H7 (cell line): ENCODE measurements around the gene CKMT1B. TPM values are rescaled to one million over a fixed set of nuclear protein-coding genes. Genes with fewer than 3 reads are reported as not detected.
"Not testable (repeated sequence)": the region's sequence is repeated elsewhere in the genome, so short reads cannot be mapped to it uniquely, and the experiment has no call there.

Source experiments
- DNase-seq: peaks from one replicate; pipeline ENCODE4 v3.0.0; 2012
- H3K27me3 ChIP-seq: 2 replicates; pipeline ENCODE4 v1.6.0; 2011; ENCODE audit warnings: mild to moderate bottlenecking, low read length; ENCODE audit not compliant: control insufficient read depth, insufficient read depth
- H3K36me3 ChIP-seq: replicated peaks from 2 replicates; pipeline ENCODE4 v1.5.1; 2011; ENCODE audit warnings: low read length; ENCODE audit not compliant: control insufficient read depth, insufficient read depth
- H3K4me3 ChIP-seq: 2 replicates; pipeline ENCODE4 v1.5.1; 2011; ENCODE audit warnings: low read depth, mild to moderate bottlenecking, control low read depth, low read length, moderate library complexity; ENCODE audit not compliant: insufficient read depth
- total RNA-seq: library from RNA; depleted of rRNA; stranded (reverse); fragments of >200 nt; shearing (Covaris generic); gene quantifications from 2 replicates; pipeline ENCODE4 v1.2.3, GENCODE V29; 2014; rRNA removed

The CKMT1B gene
- total RNA-seq, result 18.4 and 24.2 TPM in 2 replicates

GRCh38 chr15:43593328-43594190 is at the start of gene CKMT1B:
Gene CKMT1B (plus strand): TSS chr15:43594027. CDS start chr15:43594219, 192 bp downstream.
- DNase-seq, H3K36me3 ChIP-seq, H3K27me3 ChIP-seq, H3K4me3 ChIP-seq: not testable (repeated sequence)

- no peak for DNase-seq
- no peak overlapping the region for H3K4me3 ChIP-seq
- no peaks in the 10 kb centered on the region for H3K36me3 ChIP-seq
- no peaks in the 10 kb centered on the region for H3K27me3 ChIP-seq
Measured at GRCh38 chr15:43544266-43544665, 49.6 kb upstream of the CKMT1B start.

GRCh38 chr15:43545426-43545825 is 48.4 kb upstream of the CKMT1B start:
- no peak overlapping the region for H3K4me3 ChIP-seq
- no peak for DNase-seq
- no peaks in the 10 kb centered on the region for H3K27me3 ChIP-seq
- no peaks in the 10 kb centered on the region for H3K36me3 ChIP-seq

- H3K36me3 ChIP-seq, result no peaks in the 10 kb centered on the region; the same call in 1 of the 2 replicates
- no peaks in the 10 kb centered on the region for H3K27me3 ChIP-seq
- no peak for DNase-seq
- no peak overlapping the region for H3K4me3 ChIP-seq
Measured at GRCh38 chr15:43547539-43547938, 46.3 kb upstream of the CKMT1B start.

GRCh38 chr15:43550527-43551363 is 43.1 kb upstream of the CKMT1B start:
- H3K27me3 ChIP-seq, result no peaks in the 10 kb centered on the region
- H3K36me3 ChIP-seq, result no peaks in the 10 kb centered on the region; the same call in 1 of the 2 replicates
- DNase-seq, result no peak

GRCh38 chr15:43552256-43552655 is 41.6 kb upstream of the CKMT1B start:
- H3K36me3 ChIP-seq, result no peaks in the 10 kb centered on the region; the same call in 1 of the 2 replicates
- no peak for DNase-seq
- no peaks in the 10 kb centered on the region for H3K27me3 ChIP-seq
- H3K4me3 ChIP-seq, result no peak overlapping the region

More at GRCh38 chr15:43550527-43551363, 43.1 kb upstream of the CKMT1B start:
- H3K4me3 ChIP-seq, result no peak overlapping the region

GRCh38 chr15:43552986-43553385 is 40.8 kb upstream of the CKMT1B start:
- no peak overlapping the region for H3K4me3 ChIP-seq

GRCh38 chr15:43562753-43563152 is 31.1 kb upstream of the CKMT1B start:
- H3K27me3 ChIP-seq, H3K36me3 ChIP-seq, H3K4me3 ChIP-seq, DNase-seq: not testable (repeated sequence)

More at GRCh38 chr15:43552986-43553385, 40.8 kb upstream of the CKMT1B start:
- H3K27me3 ChIP-seq, result no peaks in the 10 kb centered on the region
- no peaks in the 10 kb centered on the region; the same call in 1 of the 2 replicates for H3K36me3 ChIP-seq
- DNase-seq, result no peak

- not testable (repeated sequence) for DNase-seq, H3K36me3 ChIP-seq, H3K27me3 ChIP-seq, H3K4me3 ChIP-seq
Measured at GRCh38 chr15:43563793-43564192, 30.0 kb upstream of the CKMT1B start.

- not testable (repeated sequence) for H3K36me3 ChIP-seq, H3K4me3 ChIP-seq, DNase-seq, H3K27me3 ChIP-seq
Measured at GRCh38 chr15:43566615-43567014, 27.2 kb upstream of the CKMT1B start.

- DNase-seq, H3K4me3 ChIP-seq, H3K27me3 ChIP-seq, H3K36me3 ChIP-seq: not testable (repeated sequence)
Measured at GRCh38 chr15:43574607-43575006, 19.2 kb upstream of the CKMT1B start.

- H3K36me3 ChIP-seq, H3K4me3 ChIP-seq, H3K27me3 ChIP-seq, DNase-seq: not testable (repeated sequence)
Measured at GRCh38 chr15:43589778-43590466, 3.9 kb upstream of the CKMT1B start, which contains the start of gene PPIP5K1. Gene PPIP5K1 (minus strand): TSS chr15:43590208. CDS start chr15:43584504, 5,704 bp downstream.

GRCh38 chr15:43592841-43593240 is 986 bp upstream of the CKMT1B start:
- not testable (repeated sequence) for H3K27me3 ChIP-seq, DNase-seq, H3K4me3 ChIP-seq

GRCh38 chr15:43599131-43599530 is 5.3 kb downstream of the CKMT1B start:
- H3K36me3 ChIP-seq, H3K4me3 ChIP-seq, DNase-seq, H3K27me3 ChIP-seq: not testable (repeated sequence)

More at GRCh38 chr15:43592841-43593240, 986 bp upstream of the CKMT1B start:
- not testable (repeated sequence) for H3K36me3 ChIP-seq
